Ureter (tissue), 1 donor: Measurements from ENCODE around the gene CABP5. TPM values are rescaled to one million over a fixed set of nuclear protein-coding genes. Genes with fewer than 3 reads are reported as not detected.

Experiments
- DNase-seq: peaks from one replicate; pipeline ENCODE4 v3.0.0-alpha.2; 2020; ENCODE audit warnings: low spot score
- total RNA-seq: library from RNA; stranded (reverse); gene quantifications from one replicate; pipeline ENCODE4 v1.2.4, GENCODE V29; 2023
- donor health status: DM: yes; HTN: yes; CAD: no.

CABP5 gene
- total RNA-seq, 1 donor from 2014 or later, result not detected

DNA sequence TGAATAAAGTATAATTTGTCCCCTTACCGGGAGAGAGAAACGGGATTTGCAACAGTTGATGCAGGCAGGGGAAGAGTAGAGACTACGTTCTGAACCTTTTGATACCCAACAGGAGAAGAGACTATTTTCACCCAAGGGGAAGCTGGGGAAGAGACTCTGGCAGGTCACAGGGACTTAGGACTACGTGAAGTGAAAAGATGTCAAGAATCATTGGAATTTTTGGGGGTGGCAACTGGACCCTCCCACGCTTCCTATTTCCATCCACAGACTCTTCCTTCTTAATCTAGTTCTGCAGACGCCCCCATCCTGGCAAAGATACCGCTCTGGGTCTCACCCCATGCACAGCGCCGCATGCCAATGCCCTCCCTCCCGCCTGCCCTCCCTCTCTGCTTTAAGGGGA lies 13.8 kb downstream of the CABP5 start:
- no peak for DNase-seq

DNA sequence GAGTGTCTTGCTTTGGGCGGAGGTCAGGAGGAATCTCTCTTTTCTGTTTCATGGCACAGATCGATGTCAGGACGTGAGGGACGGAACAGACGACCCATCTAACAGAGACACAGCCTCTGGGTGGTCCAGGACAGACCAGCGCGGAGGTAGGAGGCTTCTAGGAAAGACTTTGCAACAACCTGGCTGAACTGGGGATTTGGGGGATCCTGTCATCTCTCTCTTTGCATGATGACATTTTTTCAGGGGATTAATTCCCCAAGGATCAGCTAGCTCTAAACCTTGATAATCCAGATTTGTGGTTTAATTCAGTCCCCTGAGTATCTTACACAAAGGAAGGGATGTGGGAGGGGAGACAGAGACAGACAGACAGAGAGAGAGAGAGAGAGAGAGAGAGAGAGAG lies 14.4 kb downstream of the CABP5 start:
- no peak for DNase-seq

DNA sequence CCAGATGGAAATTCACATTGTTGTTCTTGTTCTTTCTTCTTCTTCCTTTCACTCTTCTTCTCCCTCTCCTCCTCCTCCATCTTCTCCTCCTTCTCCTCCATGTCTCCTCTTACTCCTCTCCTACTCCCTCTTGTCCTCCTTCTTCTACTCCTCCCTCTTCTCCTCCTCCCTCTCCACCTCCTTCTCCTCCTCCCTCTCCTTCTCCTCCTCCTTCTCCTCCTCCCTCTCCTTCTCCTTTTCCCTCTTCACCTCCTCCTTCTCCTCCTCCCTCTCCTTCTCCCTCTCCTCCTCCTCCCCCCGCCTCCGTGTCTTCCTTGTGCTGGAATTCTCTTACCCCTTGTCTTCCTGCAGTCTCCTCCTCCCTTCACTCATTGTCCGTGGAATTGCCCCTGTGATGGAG lies 18.4 kb downstream of the CABP5 start:
- DNase-seq, result no peak

- no peak for DNase-seq
These were observed 20.4 kb downstream of the CABP5 start for GRCh38 chr19:48023518-48023917.

GRCh38 chr19:48023011-48023410 lies 20.9 kb downstream of the CABP5 start:
- no peak for DNase-seq

GRCh38 chr19:48020686-48021085 lies 23.2 kb downstream of the CABP5 start:
- no peak for DNase-seq

- no peak for DNase-seq
These were observed 32.7 kb downstream of the CABP5 start for GRCh38 chr19:48010932-48011758.

- DNase-seq, result no peak
These were observed 37.1 kb downstream of the CABP5 start for GRCh38 chr19:48006762-48007161.

GRCh38 chr19:48004236-48004635 lies 39.6 kb downstream of the CABP5 start:
- DNase-seq, result no peak

DNA sequence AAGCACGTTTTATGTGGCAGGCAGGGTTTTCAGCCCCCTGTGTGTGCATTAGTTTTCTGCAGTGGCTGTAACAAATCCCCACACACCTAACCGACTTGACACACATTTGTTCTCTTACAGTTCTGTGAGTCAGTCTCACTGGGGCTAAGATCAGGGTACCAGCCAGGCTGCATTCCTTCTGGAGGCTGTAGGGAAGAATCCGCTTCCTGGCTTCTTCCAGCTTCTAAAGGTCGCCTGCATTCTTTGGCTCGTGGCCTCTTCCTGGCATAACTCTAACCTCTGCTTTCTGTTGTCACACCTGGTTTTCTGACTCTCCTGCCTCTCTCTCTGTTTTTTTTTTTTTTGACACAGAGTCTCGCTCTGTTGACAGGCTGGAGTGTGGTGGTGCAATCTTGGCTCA lies 43.0 kb downstream of the CABP5 start:
- DNase-seq, result no peak

DNA sequence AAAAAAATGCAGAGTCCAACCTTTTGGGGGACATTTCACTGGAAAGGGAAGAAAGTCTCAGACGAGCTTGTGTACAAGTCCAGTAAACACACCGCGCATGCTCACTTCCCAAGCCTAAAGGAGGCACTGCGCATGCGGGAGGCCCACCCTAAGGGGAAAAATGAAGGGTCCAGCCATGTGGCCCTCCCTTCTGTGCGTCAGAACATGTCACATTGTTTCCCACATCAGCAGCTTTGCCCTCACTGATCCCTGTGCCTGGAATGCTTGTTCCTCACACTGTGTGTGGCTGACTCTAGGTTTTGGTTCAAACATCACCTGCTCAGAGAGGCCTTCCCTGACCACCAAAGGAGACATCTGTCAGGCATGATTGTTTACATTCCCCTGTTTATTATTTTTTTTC lies 45.1 kb downstream of the CABP5 start:
- DNase-seq, result no peak

- DNase-seq, result no peak
These were observed 47.6 kb downstream of the CABP5 start for GRCh38 chr19:47996230-47996727.

DNA sequence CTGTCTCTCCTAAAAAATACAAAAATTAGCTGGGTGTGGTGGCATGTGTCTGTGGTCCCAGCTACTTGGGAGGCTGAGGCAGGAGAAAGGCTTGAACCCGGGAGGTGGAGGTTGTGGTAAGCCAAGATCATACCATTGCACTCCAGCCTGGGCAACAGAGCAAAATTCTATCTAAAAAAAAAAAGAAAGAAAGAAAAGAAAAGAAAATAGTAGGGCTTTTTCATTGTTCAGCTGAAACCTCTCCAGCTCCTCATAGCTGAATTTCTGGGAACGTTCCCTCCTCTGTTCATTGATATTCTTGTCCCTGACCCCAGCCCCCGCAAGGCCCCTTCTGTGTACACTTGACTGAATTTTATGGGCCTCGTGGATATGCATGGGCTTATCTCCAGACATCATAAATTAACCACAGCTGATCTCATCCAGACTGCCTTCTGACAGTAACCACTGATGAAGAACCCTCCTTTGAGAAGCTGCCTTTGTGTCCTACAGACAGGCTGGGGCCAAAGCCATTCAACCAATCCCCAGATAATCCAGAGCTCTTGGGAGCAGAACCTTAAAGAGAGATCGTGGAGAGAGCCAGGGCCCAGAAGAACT lies 49.6 kb downstream of the CABP5 start, which contains the start of gene ELSPBP1:
Gene ELSPBP1, plus strand, starts transcription at position 424 of the 594 bp plus-strand sequence. CDS start 14,036 bp downstream, outside the sequence.
- DNase-seq, result no peak

DNA sequence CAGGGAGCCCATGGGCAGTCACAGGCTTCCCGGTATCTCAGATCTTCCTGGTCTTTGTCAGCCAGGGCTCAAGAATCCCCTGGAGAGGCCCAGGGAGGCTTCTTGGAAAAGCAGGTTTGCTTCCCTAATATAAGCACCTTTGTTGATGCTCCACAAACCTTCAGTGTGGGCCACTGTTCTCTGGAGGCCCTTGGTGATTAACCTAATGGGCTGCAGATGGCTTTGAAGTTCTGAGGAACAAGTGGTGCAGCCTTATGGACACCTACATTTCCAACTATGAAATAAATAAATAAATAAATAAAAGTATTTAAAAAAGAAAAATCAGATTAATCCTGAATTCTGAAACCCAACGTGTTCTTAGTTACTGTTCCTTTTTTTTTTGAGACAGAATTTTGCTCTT lies 51.8 kb downstream of the CABP5 start, which contains the start of gene BSPH1:
Gene BSPH1, minus strand, starts transcription at position 101 of the 400 bp plus-strand sequence. Its CDS starts 89 bp downstream, at position 12.
- no peak for DNase-seq

- no peak for DNase-seq
These were observed 52.6 kb downstream of the CABP5 start for GRCh38 chr19:47991191-47991808.

Other genes with a start within 250 kb of the CABP5 start
- gene TPRX1, start 239.5 kb downstream of the CABP5 start, total RNA-seq, result not detected
- not detected for gene CRX, start 222.1 kb downstream of the CABP5 start, total RNA-seq
- not detected for gene TPRX2, start 184.8 kb downstream of the CABP5 start, total RNA-seq
- 0.75 TPM for gene SULT2A1, start 157.8 kb downstream of the CABP5 start, total RNA-seq
- gene BSPH1, start 51.9 kb downstream of the CABP5 start, total RNA-seq, result not detected
- gene ELSPBP1, start 49.4 kb downstream of the CABP5 start, total RNA-seq, result not detected
- gene PLA2G4C, start 66.7 kb upstream of the CABP5 start, total RNA-seq, result 11.5 TPM
- 25.5 TPM for gene LIG1, start 126.3 kb upstream of the CABP5 start, total RNA-seq
- 5.2 TPM for gene ZSWIM9, start 126.6 kb upstream of the CABP5 start, total RNA-seq
- 47.3 TPM for gene CARD8, start 211.8 kb upstream of the CABP5 start, total RNA-seq
- 0.44 TPM for gene ZNF114, start 226.0 kb upstream of the CABP5 start, total RNA-seq